Measurements from ENCODE around the gene GTF2H2.
"Not testable (repeated sequence)": the region's sequence is repeated elsewhere in the genome, so short reads cannot be mapped to it uniquely, and the experiment has no call there.

GTF2H2 gene

GRCh38 chr5:71086145-71086544 is 18.7 kb upstream of the GTF2H2 start:
- H3K9me3 ChIP-seq (ENCODE audit: low read length); H4K20me1 ChIP-seq (ENCODE audit: insufficient read depth, low read length); H3K4me2 ChIP-seq (ENCODE audit: low read length); H3K4me3 ChIP-seq (ENCODE audit: low read depth, low read length, poor library complexity, severe bottlenecking); H3K27ac ChIP-seq (ENCODE audit: low read depth, low read length, poor library complexity, severe bottlenecking); H3K9ac ChIP-seq (ENCODE audit: low read length); H3K27me3 ChIP-seq (ENCODE audit: insufficient read depth, low read length); H3K36me3 ChIP-seq (ENCODE audit: insufficient read depth, low read length); H3K9me2 ChIP-seq (ENCODE audit: low read depth, low read length); H2AFZ ChIP-seq (ENCODE audit: low read length); H3K79me2 ChIP-seq (ENCODE audit: insufficient read depth, low read length); H3K4me1 ChIP-seq (ENCODE audit: insufficient read depth, low read length, severe bottlenecking); H3F3A ChIP-seq (ENCODE audit: insufficient read depth, low read length): not testable (repeated sequence)

GRCh38 chr5:71084280-71085063 is 17.0 kb upstream of the GTF2H2 start:
- not testable (repeated sequence) for H4K20me1 ChIP-seq (ENCODE audit: insufficient read depth, low read length); H3K9me3 ChIP-seq (ENCODE audit: low read length); H3K79me2 ChIP-seq (ENCODE audit: insufficient read depth, low read length); H3K4me2 ChIP-seq (ENCODE audit: low read length); H3K36me3 ChIP-seq (ENCODE audit: insufficient read depth, low read length); H3K9me2 ChIP-seq (ENCODE audit: low read depth, low read length); H3K4me1 ChIP-seq (ENCODE audit: insufficient read depth, low read length, severe bottlenecking); H3K4me3 ChIP-seq (ENCODE audit: low read depth, low read length, poor library complexity, severe bottlenecking); H3K9ac ChIP-seq (ENCODE audit: low read length); H3F3A ChIP-seq (ENCODE audit: insufficient read depth, low read length); H2AFZ ChIP-seq (ENCODE audit: low read length); H3K27me3 ChIP-seq (ENCODE audit: insufficient read depth, low read length); H3K27ac ChIP-seq (ENCODE audit: low read depth, low read length, poor library complexity, severe bottlenecking)

- H3K4me2 ChIP-seq (ENCODE audit: low read length); H4K20me1 ChIP-seq (ENCODE audit: insufficient read depth, low read length); H3K4me3 ChIP-seq (ENCODE audit: low read depth, low read length, poor library complexity, severe bottlenecking); H3K4me1 ChIP-seq (ENCODE audit: insufficient read depth, low read length, severe bottlenecking); H3F3A ChIP-seq (ENCODE audit: insufficient read depth, low read length); H3K9ac ChIP-seq (ENCODE audit: low read length); H3K9me3 ChIP-seq (ENCODE audit: low read length); H2AFZ ChIP-seq (ENCODE audit: low read length); H3K36me3 ChIP-seq (ENCODE audit: insufficient read depth, low read length); H3K9me2 ChIP-seq (ENCODE audit: low read depth, low read length); H3K27ac ChIP-seq (ENCODE audit: low read depth, low read length, poor library complexity, severe bottlenecking); H3K79me2 ChIP-seq (ENCODE audit: insufficient read depth, low read length); H3K27me3 ChIP-seq (ENCODE audit: insufficient read depth, low read length): not testable (repeated sequence)
Measured at GRCh38 chr5:71082898-71083297, 15.4 kb upstream of the GTF2H2 start.

- not testable (repeated sequence) for H2AFZ ChIP-seq (ENCODE audit: low read length); H3K27ac ChIP-seq (ENCODE audit: low read depth, low read length, poor library complexity, severe bottlenecking); H3K27me3 ChIP-seq (ENCODE audit: insufficient read depth, low read length)
Measured at GRCh38 chr5:71082340-71082739, 14.9 kb upstream of the GTF2H2 start.

GRCh38 chr5:71061322-71061721 is 6.2 kb downstream of the GTF2H2 start:
- not testable (repeated sequence) for H3K9ac ChIP-seq (ENCODE audit: low read length); H3K4me1 ChIP-seq (ENCODE audit: insufficient read depth, low read length, severe bottlenecking); H3K79me2 ChIP-seq (ENCODE audit: insufficient read depth, low read length); H3K27ac ChIP-seq (ENCODE audit: low read depth, low read length, poor library complexity, severe bottlenecking); H3K4me2 ChIP-seq (ENCODE audit: low read length); H3K27me3 ChIP-seq (ENCODE audit: insufficient read depth, low read length); H3K9me3 ChIP-seq (ENCODE audit: low read length); H3K36me3 ChIP-seq (ENCODE audit: insufficient read depth, low read length); H3K9me2 ChIP-seq (ENCODE audit: low read depth, low read length); H3K4me3 ChIP-seq (ENCODE audit: low read depth, low read length, poor library complexity, severe bottlenecking); H2AFZ ChIP-seq (ENCODE audit: low read length); H3F3A ChIP-seq (ENCODE audit: insufficient read depth, low read length); H4K20me1 ChIP-seq (ENCODE audit: insufficient read depth, low read length)

More at GRCh38 chr5:71082340-71082739, 14.9 kb upstream of the GTF2H2 start:
- not testable (repeated sequence) for H3K36me3 ChIP-seq (ENCODE audit: insufficient read depth, low read length); H3K4me3 ChIP-seq (ENCODE audit: low read depth, low read length, poor library complexity, severe bottlenecking); H3K4me1 ChIP-seq (ENCODE audit: insufficient read depth, low read length, severe bottlenecking); H3K9me2 ChIP-seq (ENCODE audit: low read depth, low read length); H4K20me1 ChIP-seq (ENCODE audit: insufficient read depth, low read length); H3K4me2 ChIP-seq (ENCODE audit: low read length); H3F3A ChIP-seq (ENCODE audit: insufficient read depth, low read length); H3K9me3 ChIP-seq (ENCODE audit: low read length); H3K9ac ChIP-seq (ENCODE audit: low read length); H3K79me2 ChIP-seq (ENCODE audit: insufficient read depth, low read length)

- not testable (repeated sequence) for H3K4me3 ChIP-seq (ENCODE audit: low read depth, low read length, poor library complexity, severe bottlenecking); H3K9ac ChIP-seq (ENCODE audit: low read length); H3K27ac ChIP-seq (ENCODE audit: low read depth, low read length, poor library complexity, severe bottlenecking); H3K9me2 ChIP-seq (ENCODE audit: low read depth, low read length); H4K20me1 ChIP-seq (ENCODE audit: insufficient read depth, low read length); H3K79me2 ChIP-seq (ENCODE audit: insufficient read depth, low read length); H2AFZ ChIP-seq (ENCODE audit: low read length); H3K27me3 ChIP-seq (ENCODE audit: insufficient read depth, low read length); H3K9me3 ChIP-seq (ENCODE audit: low read length); H3F3A ChIP-seq (ENCODE audit: insufficient read depth, low read length); H3K4me2 ChIP-seq (ENCODE audit: low read length); H3K4me1 ChIP-seq (ENCODE audit: insufficient read depth, low read length, severe bottlenecking); H3K36me3 ChIP-seq (ENCODE audit: insufficient read depth, low read length)
Measured at GRCh38 chr5:71059426-71059825, 8.1 kb downstream of the GTF2H2 start.

- not testable (repeated sequence) for H3K27me3 ChIP-seq (ENCODE audit: insufficient read depth, low read length); H3K9me2 ChIP-seq (ENCODE audit: low read depth, low read length); H3K9me3 ChIP-seq (ENCODE audit: low read length); H3K79me2 ChIP-seq (ENCODE audit: insufficient read depth, low read length); H3K4me2 ChIP-seq (ENCODE audit: low read length); H3K4me3 ChIP-seq (ENCODE audit: low read depth, low read length, poor library complexity, severe bottlenecking); H4K20me1 ChIP-seq (ENCODE audit: insufficient read depth, low read length); H2AFZ ChIP-seq (ENCODE audit: low read length); H3K27ac ChIP-seq (ENCODE audit: low read depth, low read length, poor library complexity, severe bottlenecking); H3K4me1 ChIP-seq (ENCODE audit: insufficient read depth, low read length, severe bottlenecking); H3K36me3 ChIP-seq (ENCODE audit: insufficient read depth, low read length); H3F3A ChIP-seq (ENCODE audit: insufficient read depth, low read length); H3K9ac ChIP-seq (ENCODE audit: low read length)
Measured at GRCh38 chr5:71044808-71045207, 22.7 kb downstream of the GTF2H2 start.

GRCh38 chr5:71044128-71044527 is 23.3 kb downstream of the GTF2H2 start:
- H3K9me3 ChIP-seq (ENCODE audit: low read length); H4K20me1 ChIP-seq (ENCODE audit: insufficient read depth, low read length); H2AFZ ChIP-seq (ENCODE audit: low read length); H3K9ac ChIP-seq (ENCODE audit: low read length); H3K27ac ChIP-seq (ENCODE audit: low read depth, low read length, poor library complexity, severe bottlenecking); H3K27me3 ChIP-seq (ENCODE audit: insufficient read depth, low read length); H3K79me2 ChIP-seq (ENCODE audit: insufficient read depth, low read length); H3K4me1 ChIP-seq (ENCODE audit: insufficient read depth, low read length, severe bottlenecking); H3K9me2 ChIP-seq (ENCODE audit: low read depth, low read length); H3K4me2 ChIP-seq (ENCODE audit: low read length); H3F3A ChIP-seq (ENCODE audit: insufficient read depth, low read length); H3K4me3 ChIP-seq (ENCODE audit: low read depth, low read length, poor library complexity, severe bottlenecking); H3K36me3 ChIP-seq (ENCODE audit: insufficient read depth, low read length): not testable (repeated sequence)
